ENCODE results near the gene STOX2.
"Not testable (repeated sequence)": the region's sequence is repeated elsewhere in the genome, so short reads cannot be mapped to it uniquely, and the experiment has no call there.

Gene STOX2

GRCh38 chr4:184046148-184046547 is 141.0 kb downstream of the STOX2 start:
- no peaks in the 10 kb centered on the region for H4K20me1 ChIP-seq (ENCODE audit: insufficient read depth, low read length)
- H3K9me3 ChIP-seq (ENCODE audit: insufficient read depth, low read length): no peaks in the 10 kb centered on the region
- H3K4me2 ChIP-seq (ENCODE audit: low read length): no peak overlapping the region
- no peak overlapping the region for H3K4me3 ChIP-seq (ENCODE audit: low read length)
- no peak overlapping the region for H2AFZ ChIP-seq (ENCODE audit: low read depth, low read length)
- no peaks in the 10 kb centered on the region for H3K4me1 ChIP-seq (ENCODE audit: low read length)
- no peak for TF ChIP-seq EZH2phosphoT487 (IDR thresholded peaks at IDR 0.05; ENCODE audit: low read depth)
- TF ChIP-seq CTCF (IDR thresholded peaks at IDR 0.05; ENCODE audit: low read depth, low read length): no peak
- no peak overlapping the region for H3K9ac ChIP-seq (ENCODE audit: low read length)
- H3K27me3 ChIP-seq (ENCODE audit: low read depth, low read length): no peaks in the 10 kb centered on the region
- H3K79me2 ChIP-seq (ENCODE audit: low read length): no peaks in the 10 kb centered on the region
- H3K36me3 ChIP-seq (replicated peaks; ENCODE audit: low read depth, low read length): no peaks in the 10 kb centered on the region
- H3K27ac ChIP-seq (ENCODE audit: low read length): no peak overlapping the region

DNA sequence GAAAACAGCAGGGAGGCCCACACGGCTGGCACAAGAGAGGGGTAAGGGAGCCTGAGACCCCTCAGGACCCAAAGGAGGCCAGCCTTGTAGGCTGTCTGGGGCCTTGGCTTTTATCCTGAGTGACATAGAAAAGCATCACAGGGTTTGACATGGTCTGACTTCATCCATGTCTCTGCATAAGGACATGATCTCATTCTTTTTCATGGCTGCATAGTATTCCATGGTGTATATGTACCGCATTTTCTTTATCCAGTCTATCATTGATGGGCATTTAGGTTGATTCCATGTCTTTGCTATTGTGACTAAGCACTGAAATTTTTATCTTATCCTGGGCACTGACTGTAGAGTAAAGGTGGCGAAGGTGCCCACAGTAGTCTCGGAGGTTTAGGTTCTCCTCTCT is 146.2 kb downstream of the STOX2 start:
- not testable (repeated sequence) for H3K9me3 ChIP-seq (ENCODE audit: insufficient read depth, low read length); H3K36me3 ChIP-seq (replicated peaks; ENCODE audit: low read depth, low read length); H4K20me1 ChIP-seq (ENCODE audit: insufficient read depth, low read length); H3K27ac ChIP-seq (ENCODE audit: low read length); H3K27me3 ChIP-seq (ENCODE audit: low read depth, low read length); H3K4me1 ChIP-seq (ENCODE audit: low read length); H2AFZ ChIP-seq (ENCODE audit: low read depth, low read length); H3K4me2 ChIP-seq (ENCODE audit: low read length); H3K9ac ChIP-seq (ENCODE audit: low read length); H3K4me3 ChIP-seq (ENCODE audit: low read length); H3K79me2 ChIP-seq (ENCODE audit: low read length)

GRCh38 chr4:184052616-184053015 is 147.5 kb downstream of the STOX2 start:
- H3K36me3 ChIP-seq (replicated peaks; ENCODE audit: low read depth, low read length): no peaks in the 10 kb centered on the region
- H3K27ac ChIP-seq (ENCODE audit: low read length): no peak overlapping the region
- no peaks in the 10 kb centered on the region for H3K27me3 ChIP-seq (ENCODE audit: low read depth, low read length)
- no peak for TF ChIP-seq CTCF (IDR thresholded peaks at IDR 0.05; ENCODE audit: low read depth, low read length)
- TF ChIP-seq EZH2phosphoT487 (IDR thresholded peaks at IDR 0.05; ENCODE audit: low read depth): no peak
- no peaks in the 10 kb centered on the region for H3K9me3 ChIP-seq (ENCODE audit: insufficient read depth, low read length)
- H2AFZ ChIP-seq (ENCODE audit: low read depth, low read length): no peak overlapping the region
- H3K4me1 ChIP-seq (ENCODE audit: low read length): no peaks in the 10 kb centered on the region
- no peak overlapping the region for H3K4me2 ChIP-seq (ENCODE audit: low read length)
- no peak overlapping the region for H3K9ac ChIP-seq (ENCODE audit: low read length)
- no peaks in the 10 kb centered on the region for H3K79me2 ChIP-seq (ENCODE audit: low read length)
- H3K4me3 ChIP-seq (ENCODE audit: low read length): no peak overlapping the region
- H4K20me1 ChIP-seq (ENCODE audit: insufficient read depth, low read length): no peaks in the 10 kb centered on the region

DNA sequence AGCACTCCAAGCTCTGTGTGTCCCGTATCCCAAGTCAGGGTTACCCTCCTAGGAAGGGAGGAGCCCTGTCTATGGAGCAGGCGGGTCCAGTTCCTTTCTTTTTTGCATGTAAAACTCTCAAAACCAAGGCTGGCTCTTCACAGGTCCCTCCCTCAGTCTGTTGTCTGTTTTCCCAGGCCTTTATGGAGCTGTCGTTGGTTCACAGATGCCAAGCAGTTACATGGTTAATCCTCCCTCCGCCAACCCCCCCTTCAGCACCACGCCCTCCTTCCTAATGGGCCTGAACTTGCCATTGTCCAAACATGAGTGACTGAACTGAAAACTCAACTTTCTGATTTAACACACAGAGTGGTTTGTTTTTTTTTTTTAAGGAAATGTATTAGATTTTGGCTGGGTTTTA is 148.3 kb downstream of the STOX2 start:
- Histone ChIP-seq H3K36me3 (replicated peaks; ENCODE audit: low read depth, low read length) (no peaks in the 10 kb centered on the region), H3K9me3 (ENCODE audit: insufficient read depth, low read length) (no peaks in the 10 kb centered on the region), H2AFZ (ENCODE audit: low read depth, low read length) (no peak overlapping the region), H4K20me1 (ENCODE audit: insufficient read depth, low read length) (no peaks in the 10 kb centered on the region), H3K4me2 (ENCODE audit: low read length) (no peak overlapping the region), H3K4me1 (ENCODE audit: low read length) (no peaks in the 10 kb centered on the region), H3K4me3 (ENCODE audit: low read length) (no peak overlapping the region), H3K27me3 (ENCODE audit: low read depth, low read length) (no peaks in the 10 kb centered on the region), H3K79me2 (ENCODE audit: low read length) (no peaks in the 10 kb centered on the region), H3K27ac (ENCODE audit: low read length) (no peak overlapping the region), H3K9ac (ENCODE audit: low read length) (no peak overlapping the region)
- TF ChIP-seq EZH2phosphoT487 (IDR thresholded peaks at IDR 0.05; ENCODE audit: low read depth) (no peak), CTCF (IDR thresholded peaks at IDR 0.05; ENCODE audit: low read depth, low read length) (no peak)

DNA sequence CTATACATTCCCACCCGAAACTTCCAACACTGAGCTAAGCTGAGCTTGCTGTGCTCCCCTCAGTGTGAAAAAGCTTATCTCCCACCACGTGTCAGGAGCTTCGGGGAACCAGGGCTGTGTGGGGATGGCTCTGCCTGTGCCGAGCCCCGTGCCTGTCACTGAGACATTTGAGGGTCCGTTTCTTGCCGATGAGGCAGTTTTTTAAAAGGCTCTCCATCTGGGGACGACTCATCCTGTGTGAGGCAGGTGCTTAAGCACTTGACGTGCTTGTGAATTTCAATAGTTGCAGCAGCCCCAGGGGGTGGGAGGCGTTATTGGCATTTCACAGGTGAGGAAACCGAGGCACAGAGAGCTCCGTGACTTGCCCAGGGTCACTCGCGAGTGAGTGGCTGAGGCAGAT is 151.8 kb downstream of the STOX2 start:
- no peak overlapping the region for H2AFZ ChIP-seq (ENCODE audit: low read depth, low read length)
- no peak overlapping the region for H3K4me2 ChIP-seq (ENCODE audit: low read length)
- TF ChIP-seq EZH2phosphoT487 (IDR thresholded peaks at IDR 0.05; ENCODE audit: low read depth): no peak
- TF ChIP-seq CTCF (IDR thresholded peaks at IDR 0.05; ENCODE audit: low read depth, low read length): no peak
- H3K36me3 ChIP-seq (replicated peaks; ENCODE audit: low read depth, low read length): no peaks in the 10 kb centered on the region
- H3K27ac ChIP-seq (ENCODE audit: low read length): no peak overlapping the region
- no peaks in the 10 kb centered on the region for H3K79me2 ChIP-seq (ENCODE audit: low read length)
- no peaks in the 10 kb centered on the region for H3K4me1 ChIP-seq (ENCODE audit: low read length)
- H3K9ac ChIP-seq (ENCODE audit: low read length): no peak overlapping the region
- H3K4me3 ChIP-seq (ENCODE audit: low read length): no peak overlapping the region
- H3K9me3 ChIP-seq (ENCODE audit: insufficient read depth, low read length): no peaks in the 10 kb centered on the region
- no peaks in the 10 kb centered on the region for H3K27me3 ChIP-seq (ENCODE audit: low read depth, low read length)
- no peaks in the 10 kb centered on the region for H4K20me1 ChIP-seq (ENCODE audit: insufficient read depth, low read length)

Data from OCI-LY3 (cell line).